Neuronal stem cell (in vitro differentiated cells): ENCODE data around the gene SCGB3A2.

Experiments
- DNase-seq: peaks from one replicate; pipeline ENCODE4 v3.0.0-alpha.2; 2013; ENCODE audit warnings: low spot score
- H2AFZ ChIP-seq: one replicate; pipeline ENCODE4 v1.6.1; 2013; ENCODE audit warnings: mild to moderate bottlenecking, low read length, inconsistent platforms
- H2AK5ac ChIP-seq: 2 replicates; pipeline ENCODE4 v1.6.1; 2013; ENCODE audit warnings: low read depth, mild to moderate bottlenecking, inconsistent platforms, low read length, moderate library complexity, mixed read lengths
- H2BK120ac ChIP-seq: 2 replicates; pipeline ENCODE4 v1.6.1; 2013; ENCODE audit warnings: low read depth, mild to moderate bottlenecking, inconsistent platforms, low read length, moderate library complexity, mixed read lengths
- H2BK12ac ChIP-seq: one replicate; pipeline ENCODE4 v1.6.1; 2013; ENCODE audit warnings: low read length, inconsistent platforms
- H2BK15ac ChIP-seq: 2 replicates; pipeline ENCODE4 v1.6.1; 2013; ENCODE audit warnings: mild to moderate bottlenecking, low read length, inconsistent platforms, mixed read lengths
- H2BK5ac ChIP-seq: one replicate; pipeline ENCODE4 v1.6.1; 2013; ENCODE audit warnings: inconsistent platforms, mild to moderate bottlenecking, low read length, moderate library complexity
- H3K14ac ChIP-seq: one replicate; pipeline ENCODE4 v1.6.1; 2013; ENCODE audit warnings: low read length, inconsistent platforms
- H3K18ac ChIP-seq: 2 replicates; pipeline ENCODE4 v1.6.1; 2013; ENCODE audit warnings: low read length, inconsistent platforms
- H3K23ac ChIP-seq: 2 replicates; pipeline ENCODE4 v1.6.1; 2013; ENCODE audit warnings: low read depth, mild to moderate bottlenecking, mixed read lengths, low read length, inconsistent platforms; ENCODE audit not compliant: poor library complexity
- H3K27ac ChIP-seq: replicated peaks from 3 replicates; pipeline ENCODE4 v1.5.1; 2013; ENCODE audit warnings: low read length, inconsistent platforms
- H3K27me3 ChIP-seq, 3 experiments: 2 replicates each; pipeline ENCODE4 v1.6.1; 2013; ENCODE audit warnings: low read length in 3 of 3, mild to moderate bottlenecking in 2 of 3, inconsistent platforms in 1 of 3, low read depth in 1 of 3, mixed read lengths in 1 of 3, moderate library complexity in 1 of 3; ENCODE audit not compliant: control insufficient read depth in 3 of 3, insufficient read depth in 3 of 3
- H3K36me3 ChIP-seq, 2 donors: replicated peaks in 1 of 2; 2 replicates each; pipeline ENCODE4 v1.6.1; 2013; ENCODE audit warnings: low read length in 2 of 2; ENCODE audit not compliant: control insufficient read depth in 2 of 2, insufficient read depth in 2 of 2
- H3K4ac ChIP-seq: 2 replicates; pipeline ENCODE4 v1.6.1; 2013; ENCODE audit warnings: inconsistent platforms, mild to moderate bottlenecking, low read length, moderate library complexity
- H3K4me1 ChIP-seq, 2 donors: 1 replicate in 1 of 2; 2 replicates in 1 of 2; pipeline ENCODE4 v1.6.1; 2013; ENCODE audit warnings: low read length in 2 of 2, low read depth in 1 of 2; ENCODE audit not compliant: control insufficient read depth in 2 of 2, insufficient read depth in 1 of 2
- H3K4me2 ChIP-seq: one replicate; pipeline ENCODE4 v1.6.1; 2013; ENCODE audit warnings: mild to moderate bottlenecking, low read length, inconsistent platforms; ENCODE audit not compliant: insufficient read depth, poor library complexity, severe bottlenecking
- H3K4me3 ChIP-seq, 2 donors: 2 replicates each; pipeline ENCODE4 v1.5.1; 2013; ENCODE audit warnings: low read length in 2 of 2, mild to moderate bottlenecking in 2 of 2, inconsistent platforms in 1 of 2, moderate library complexity in 1 of 2
- H3K79me1 ChIP-seq: one replicate; pipeline ENCODE4 v1.6.1; 2013; ENCODE audit warnings: low read depth, mild to moderate bottlenecking, inconsistent platforms, low read length, moderate library complexity
- H3K9ac ChIP-seq: one replicate; pipeline ENCODE4 v1.6.1; 2013; ENCODE audit warnings: mild to moderate bottlenecking, low read depth, low read length, inconsistent platforms; ENCODE audit not compliant: poor library complexity
- H3K9me3 ChIP-seq, 2 donors: replicated peaks in 1 of 2; 2 replicates each; pipeline versions ENCODE3 to v1.6.1; 2013; ENCODE audit warnings: low read length in 2 of 2, mild to moderate bottlenecking in 2 of 2, inconsistent platforms in 1 of 2, low read depth in 1 of 2, mixed read lengths in 1 of 2, moderate library complexity in 1 of 2; ENCODE audit not compliant: control insufficient read depth in 2 of 2, insufficient read depth in 1 of 2
- H4K8ac ChIP-seq: one replicate; pipeline ENCODE4 v1.6.1; 2013; ENCODE audit warnings: low read depth, mild to moderate bottlenecking, inconsistent platforms, low read length, moderate library complexity
- H4K91ac ChIP-seq: one replicate; pipeline ENCODE4 v1.6.1; 2013; ENCODE audit warnings: low read length, low read depth, mild to moderate bottlenecking, inconsistent platforms; ENCODE audit not compliant: poor library complexity
- WGBS, 2 donors: extraction: QIAGEN DNeasy Blood & Tissue Kit; methylation state at CpG; one replicate each; pipeline ENCODE4 v1.1.7; 2013; ENCODE audit warnings: missing lambda C conversion rate in 2 of 2, mixed read lengths in 1 of 2; ENCODE audit not compliant: insufficient read length in 2 of 2, insufficient replicate concordance in 1 of 2; ENCODE audit errors: extremely low coverage in 2 of 2; 5-methylcytosine and 5-hydroxymethylcytosine counted together

SCGB3A2 gene

DNA sequence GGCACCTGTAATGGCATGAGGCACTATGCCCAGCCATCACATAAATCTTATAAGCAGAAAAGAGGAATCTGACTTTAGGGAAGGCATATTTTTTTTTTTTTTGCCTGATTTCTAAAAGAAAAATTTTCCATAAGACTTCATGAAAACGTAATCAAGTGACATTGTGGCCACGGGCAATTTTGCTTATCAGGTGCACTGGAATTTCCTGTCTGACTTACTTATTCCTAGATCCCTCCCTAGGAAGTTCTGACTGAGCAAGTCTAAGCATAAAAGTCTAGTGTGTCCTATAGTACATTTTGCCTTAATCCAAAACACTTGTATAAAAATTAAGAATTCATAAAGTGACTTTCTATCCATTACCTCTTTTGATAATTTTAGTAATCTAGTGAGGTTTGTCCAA, 15.3 kb downstream of the SCGB3A2 start:
- DNase-seq: no peak
- WGBS, 2 donors: no CpG with 5 or more reads among the region's 2 CpGs
- Histone ChIP-seq H3K27ac (no peak overlapping the region), H2AFZ (no peak overlapping the region), H2AK5ac (no peak overlapping the region), H3K27me3 (no peaks in the 10 kb centered on the region), H3K4me2 (no peak overlapping the region), H3K4ac (no peak overlapping the region), H3K14ac (no peak overlapping the region), H3K9me3 (no peaks in the 10 kb centered on the region), H4K8ac (no peak overlapping the region), H3K4me3 (no peak overlapping the region), H3K4me1 (no peaks in the 10 kb centered on the region), H3K79me1 (no peaks in the 10 kb centered on the region), H2BK5ac (no peak overlapping the region), H3K18ac (no peak overlapping the region), H3K36me3 (no peaks in the 10 kb centered on the region), H2BK12ac (no peak overlapping the region), H2BK15ac (no peak overlapping the region), H3K23ac (no peak overlapping the region), H4K91ac (no peak overlapping the region), H3K9ac (no peak overlapping the region), H2BK120ac (no peak overlapping the region)

DNA sequence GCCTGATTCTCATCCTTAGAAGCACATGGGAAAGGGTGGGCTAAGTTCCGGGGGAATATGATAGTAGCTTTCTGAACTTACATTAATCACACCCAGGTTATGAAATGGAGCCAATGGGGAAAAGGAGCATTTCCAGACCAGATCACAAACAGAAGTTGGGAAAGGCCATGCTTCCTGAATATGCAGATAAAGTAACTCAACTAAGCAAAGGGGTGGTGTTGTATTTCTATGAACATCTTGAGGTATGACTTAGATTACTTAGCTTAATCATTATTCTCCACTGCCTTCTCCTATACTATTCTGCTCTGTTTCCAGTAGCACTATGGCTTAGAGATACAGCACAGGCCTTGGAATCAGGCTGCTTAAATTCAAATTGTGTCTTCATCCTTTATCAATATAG, 17.4 kb downstream of the SCGB3A2 start:
- H3K14ac ChIP-seq: no peak overlapping the region
- no peak overlapping the region for H3K4me2 ChIP-seq
- no peak overlapping the region for H3K4ac ChIP-seq
- H3K27me3 ChIP-seq: peaks cover 0 to 4% (median 0%) of the 10 kb centered on the region in 3 experiments
- H4K8ac ChIP-seq: no peak overlapping the region
- H2BK5ac ChIP-seq: no peak overlapping the region
- no peaks in the 10 kb centered on the region for H3K79me1 ChIP-seq
- DNase-seq: no peak
- no peak overlapping the region for H3K27ac ChIP-seq
- no peak overlapping the region for H3K18ac ChIP-seq
- no peak overlapping the region for H3K9ac ChIP-seq
- H3K23ac ChIP-seq: no peak overlapping the region
- H2AFZ ChIP-seq: no peak overlapping the region
- H2BK12ac ChIP-seq: no peak overlapping the region
- no peak overlapping the region for H2BK15ac ChIP-seq
- H3K4me3 ChIP-seq: no peak overlapping the region
- no peak overlapping the region for H2BK120ac ChIP-seq
- H3K9me3 ChIP-seq: no peaks in the 10 kb centered on the region
- H3K36me3 ChIP-seq: no peaks in the 10 kb centered on the region
- no peak overlapping the region for H4K91ac ChIP-seq
- no peak overlapping the region for H2AK5ac ChIP-seq
- no peaks in the 10 kb centered on the region for H3K4me1 ChIP-seq
- WGBS, 2 donors: no CpG with 5 or more reads among the region's 1 CpG

DNA sequence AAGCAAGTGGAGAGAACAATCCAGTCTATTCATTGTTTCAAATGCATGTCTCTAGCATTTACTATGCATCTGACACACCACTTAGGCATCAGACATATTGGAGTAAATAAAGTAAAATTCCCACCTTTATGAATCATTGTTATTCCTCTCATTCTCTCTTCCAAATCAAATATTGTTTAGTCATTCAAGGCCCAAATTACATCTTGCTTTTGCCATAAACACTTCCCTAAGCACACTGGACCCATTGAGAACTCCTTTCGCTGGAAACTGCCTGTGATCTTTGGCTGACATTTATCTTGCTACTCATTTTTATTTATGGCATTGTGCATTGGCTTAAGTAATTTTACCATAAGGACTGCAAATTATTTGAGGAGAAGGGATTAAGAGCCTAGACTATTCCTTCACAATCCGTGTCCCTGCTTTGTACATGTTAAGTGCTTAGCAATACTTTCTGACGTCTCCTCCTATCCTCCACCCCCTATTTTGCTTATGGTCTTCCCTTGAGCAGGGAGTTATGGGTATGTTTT, 20.4 kb downstream of the SCGB3A2 start:
- Histone ChIP-seq H2BK12ac (no peak overlapping the region), H2AFZ (no peak overlapping the region), H4K91ac (no peak overlapping the region), H3K36me3 (no peaks in the 10 kb centered on the region), H3K27me3 (peaks cover 0 to 4% (median 0%) of the 10 kb centered on the region in 3 experiments), H3K4ac (no peak overlapping the region), H3K9me3 (no peaks in the 10 kb centered on the region), H3K14ac (no peak overlapping the region), H2AK5ac (no peak overlapping the region), H3K79me1 (no peaks in the 10 kb centered on the region), H2BK15ac (no peak overlapping the region), H3K9ac (no peak overlapping the region), H3K4me3 (no peak overlapping the region), H3K18ac (no peak overlapping the region), H3K4me2 (no peak overlapping the region), H2BK5ac (no peak overlapping the region), H3K23ac (no peak overlapping the region), H2BK120ac (no peak overlapping the region), H3K27ac (no peak overlapping the region), H4K8ac (no peak overlapping the region), H3K4me1 (no peaks in the 10 kb centered on the region)
- DNase-seq: no peak
- WGBS, 2 donors: no CpG with 5 or more reads among the region's 3 CpGs

DNA sequence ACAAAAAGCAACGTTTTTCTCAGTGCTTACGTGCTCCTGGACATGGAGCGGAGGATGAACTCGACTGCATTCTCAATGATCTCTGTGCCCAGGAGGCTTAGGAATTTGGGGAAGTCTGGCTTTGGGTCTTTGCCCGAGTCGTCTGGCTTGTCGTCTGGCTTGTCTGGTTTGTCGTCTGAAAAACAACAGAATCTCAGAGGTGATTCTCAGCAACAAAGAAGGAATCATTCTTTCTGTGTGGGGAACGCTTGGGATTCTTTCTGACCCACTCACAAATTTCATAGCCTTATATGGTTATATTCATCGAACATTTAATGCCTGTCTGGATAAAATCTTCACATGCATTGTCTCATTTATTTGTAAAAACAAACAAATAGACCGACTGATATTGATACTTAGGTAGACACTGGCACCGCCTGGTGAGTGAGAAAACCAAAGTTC, 23.1 kb downstream of the SCGB3A2 start:
- Histone ChIP-seq H2BK15ac (no peak overlapping the region), H3K27ac (no peak overlapping the region), H2BK5ac (no peak overlapping the region), H3K9ac (no peak overlapping the region), H4K8ac (no peak overlapping the region), H3K27me3 (peaks cover 0 to 4% (median 0%) of the 10 kb centered on the region in 3 experiments), H3K14ac (no peak overlapping the region), H3K4me2 (no peak overlapping the region), H3K4me3 (no peak overlapping the region), H3K4me1 (no peaks in the 10 kb centered on the region), H2BK120ac (no peak overlapping the region), H4K91ac (no peak overlapping the region), H2BK12ac (no peak overlapping the region), H3K23ac (no peak overlapping the region), H3K9me3 (no peaks in the 10 kb centered on the region), H3K4ac (no peak overlapping the region), H2AK5ac (no peak overlapping the region), H3K79me1 (no peaks in the 10 kb centered on the region), H3K18ac (no peak overlapping the region), H2AFZ (no peak overlapping the region), H3K36me3 (no peaks in the 10 kb centered on the region)
- WGBS, 2 donors: no CpG with 5 or more reads among the region's 12 CpGs
- no peak for DNase-seq
